Retinal pigment epithelial cell (primary cell): ENCODE data around the gene POU2F1.

Experiments used
- DNase-seq: peaks from one replicate; pipeline ENCODE4 v3.0.0-alpha.2; 2010; ENCODE audit warnings: low read depth
- H3K4me3 ChIP-seq: 2 replicates; pipeline ENCODE4 v1.5.1; 2011; ENCODE audit warnings: mild to moderate bottlenecking, low read length, control low read depth, moderate library complexity
- TF ChIP-seq, protein P1 (sequence below): conservative IDR thresholded peaks from 2 replicates; pipeline ENCODE4 v1.5.1; 2011; ENCODE audit warnings: low read depth, low read length, control low read depth, inconsistent platforms

The POU2F1 gene

DNA sequence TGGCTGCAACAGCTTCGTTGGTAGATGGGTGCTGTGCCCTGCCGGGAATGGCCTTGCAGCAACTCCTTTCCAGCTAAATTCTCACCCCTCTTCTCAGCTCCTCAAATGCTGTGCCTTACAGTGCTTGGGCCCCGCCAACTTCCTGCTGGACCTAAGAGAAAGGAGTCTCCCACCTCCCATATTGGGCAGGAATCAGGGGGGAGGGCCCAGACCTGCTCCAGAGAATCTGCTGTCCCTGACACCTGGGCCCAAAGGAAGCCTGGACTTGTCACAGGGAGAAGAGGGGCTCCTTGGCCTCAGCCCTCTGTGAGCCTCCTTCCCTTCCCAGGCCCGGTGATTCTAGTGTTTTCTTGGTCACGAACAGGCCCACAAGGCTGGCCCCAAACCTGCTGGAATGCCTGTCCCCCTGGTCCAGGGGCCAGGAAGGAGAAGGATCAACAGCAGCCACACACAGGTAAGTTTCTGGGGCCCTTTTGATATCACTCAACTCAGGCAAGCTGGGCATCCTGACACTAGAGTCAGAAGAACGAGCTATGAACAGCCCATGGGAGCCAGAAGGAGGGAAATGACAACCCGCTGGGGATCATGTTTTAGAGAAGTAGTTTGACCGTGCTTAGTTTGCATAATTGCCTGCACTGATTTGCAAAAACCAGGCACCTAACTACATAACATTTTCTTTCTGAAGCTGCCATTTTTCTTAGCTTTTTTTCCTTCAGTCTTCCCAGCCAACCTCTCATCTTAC lies 211.4 kb downstream of the POU2F1 start:
- TF ChIP-seq, protein P1, sequence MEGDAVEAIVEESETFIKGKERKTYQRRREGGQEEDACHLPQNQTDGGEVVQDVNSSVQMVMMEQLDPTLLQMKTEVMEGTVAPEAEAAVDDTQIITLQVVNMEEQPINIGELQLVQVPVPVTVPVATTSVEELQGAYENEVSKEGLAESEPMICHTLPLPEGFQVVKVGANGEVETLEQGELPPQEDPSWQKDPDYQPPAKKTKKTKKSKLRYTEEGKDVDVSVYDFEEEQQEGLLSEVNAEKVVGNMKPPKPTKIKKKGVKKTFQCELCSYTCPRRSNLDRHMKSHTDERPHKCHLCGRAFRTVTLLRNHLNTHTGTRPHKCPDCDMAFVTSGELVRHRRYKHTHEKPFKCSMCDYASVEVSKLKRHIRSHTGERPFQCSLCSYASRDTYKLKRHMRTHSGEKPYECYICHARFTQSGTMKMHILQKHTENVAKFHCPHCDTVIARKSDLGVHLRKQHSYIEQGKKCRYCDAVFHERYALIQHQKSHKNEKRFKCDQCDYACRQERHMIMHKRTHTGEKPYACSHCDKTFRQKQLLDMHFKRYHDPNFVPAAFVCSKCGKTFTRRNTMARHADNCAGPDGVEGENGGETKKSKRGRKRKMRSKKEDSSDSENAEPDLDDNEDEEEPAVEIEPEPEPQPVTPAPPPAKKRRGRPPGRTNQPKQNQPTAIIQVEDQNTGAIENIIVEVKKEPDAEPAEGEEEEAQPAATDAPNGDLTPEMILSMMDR, result no peak
- H3K4me3 ChIP-seq, result no peak overlapping the region
- DNase-seq, result no peak

DNA sequence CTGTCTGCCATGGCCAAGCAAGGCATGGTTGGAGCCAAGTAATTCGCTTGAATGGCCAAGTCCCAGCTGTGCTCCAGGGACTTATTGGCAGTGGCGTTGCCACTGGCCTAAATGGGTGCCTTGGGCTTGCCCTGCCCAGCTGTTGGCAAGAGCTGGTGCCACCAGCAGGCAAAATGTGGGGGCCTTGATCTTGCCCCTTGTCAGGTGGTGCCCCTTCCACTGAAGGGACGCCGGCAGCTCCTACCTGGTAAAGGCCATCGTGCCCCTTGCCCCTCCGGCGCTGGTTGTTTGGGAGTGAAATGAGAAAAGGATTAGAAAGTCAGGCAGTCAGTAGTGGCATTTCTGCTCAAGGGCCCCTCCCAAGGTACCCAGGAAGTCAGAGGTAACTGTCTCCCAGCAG lies 212.1 kb downstream of the POU2F1 start:
- TF ChIP-seq, protein P1, result no peak
- H3K4me3 ChIP-seq, result no peak overlapping the region

DNA sequence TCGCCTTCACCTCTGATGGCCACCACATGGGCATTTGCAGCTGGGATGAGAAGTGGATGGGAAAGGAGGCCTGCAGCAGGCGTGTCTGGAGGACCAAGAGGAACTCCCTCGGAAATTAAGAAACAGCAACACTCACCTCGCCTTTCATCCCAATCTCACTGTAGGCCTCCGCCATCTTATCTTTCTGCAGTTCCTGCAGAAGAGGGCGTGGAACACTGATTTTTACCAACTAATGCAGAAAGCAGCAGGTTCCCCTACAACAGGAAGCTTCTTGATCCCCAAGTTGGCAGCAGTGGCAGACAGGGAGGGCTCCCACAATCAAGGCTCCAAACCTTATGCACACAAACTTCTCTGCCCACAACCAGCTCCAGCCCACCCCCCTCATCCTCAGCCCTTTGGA lies 213.2 kb downstream of the POU2F1 start:
- DNase-seq, result no peak
- TF ChIP-seq, protein P1, result no peak
- no peak overlapping the region for H3K4me3 ChIP-seq

More for the DNA sequence above, 212.1 kb downstream of the POU2F1 start:
- DNase-seq, result no peak

DNA sequence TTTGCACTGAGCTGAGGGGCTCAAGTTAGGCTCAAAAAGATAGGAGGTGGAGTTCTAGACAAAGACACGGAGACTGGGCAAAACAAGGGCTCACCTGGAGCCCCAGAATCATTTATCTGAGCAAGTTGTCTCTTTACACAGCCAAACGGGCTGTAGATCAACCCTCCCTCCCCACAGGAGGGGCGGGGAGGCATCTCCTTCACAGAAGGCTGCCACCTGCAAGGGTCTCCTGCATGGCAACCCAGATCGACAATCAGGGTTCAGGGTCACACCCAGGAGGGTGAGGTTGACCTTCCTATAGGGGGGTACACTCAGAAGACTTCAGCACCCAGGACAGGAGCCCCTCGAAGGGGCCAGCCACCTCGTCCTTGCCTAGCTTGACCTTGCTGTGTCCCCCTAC lies 213.6 kb downstream of the POU2F1 start:
- no peak for DNase-seq
- TF ChIP-seq, protein P1, result no peak
- no peak overlapping the region for H3K4me3 ChIP-seq

DNA sequence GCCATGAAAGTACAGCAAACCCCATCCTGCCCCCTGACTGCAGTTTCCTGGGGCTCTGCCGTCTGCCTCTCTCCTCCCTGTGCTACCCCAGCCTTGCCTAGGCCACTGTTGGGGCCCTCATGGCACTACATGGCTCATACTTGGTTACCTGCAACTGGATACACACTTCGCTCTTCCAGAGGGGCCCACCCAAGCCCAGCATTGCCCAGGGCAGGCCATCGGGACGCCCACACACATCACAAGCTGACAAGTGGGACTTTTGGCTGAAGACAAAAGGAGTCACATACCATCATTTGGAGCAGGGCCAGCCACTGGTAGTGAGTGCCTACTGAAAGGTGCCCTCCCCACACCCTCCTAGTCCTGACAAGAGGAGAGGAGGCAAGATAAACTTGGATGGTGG lies 214.8 kb downstream of the POU2F1 start:
- DNase-seq, result no peak
- H3K4me3 ChIP-seq, result no peak overlapping the region
- TF ChIP-seq, protein P1, result no peak

DNA sequence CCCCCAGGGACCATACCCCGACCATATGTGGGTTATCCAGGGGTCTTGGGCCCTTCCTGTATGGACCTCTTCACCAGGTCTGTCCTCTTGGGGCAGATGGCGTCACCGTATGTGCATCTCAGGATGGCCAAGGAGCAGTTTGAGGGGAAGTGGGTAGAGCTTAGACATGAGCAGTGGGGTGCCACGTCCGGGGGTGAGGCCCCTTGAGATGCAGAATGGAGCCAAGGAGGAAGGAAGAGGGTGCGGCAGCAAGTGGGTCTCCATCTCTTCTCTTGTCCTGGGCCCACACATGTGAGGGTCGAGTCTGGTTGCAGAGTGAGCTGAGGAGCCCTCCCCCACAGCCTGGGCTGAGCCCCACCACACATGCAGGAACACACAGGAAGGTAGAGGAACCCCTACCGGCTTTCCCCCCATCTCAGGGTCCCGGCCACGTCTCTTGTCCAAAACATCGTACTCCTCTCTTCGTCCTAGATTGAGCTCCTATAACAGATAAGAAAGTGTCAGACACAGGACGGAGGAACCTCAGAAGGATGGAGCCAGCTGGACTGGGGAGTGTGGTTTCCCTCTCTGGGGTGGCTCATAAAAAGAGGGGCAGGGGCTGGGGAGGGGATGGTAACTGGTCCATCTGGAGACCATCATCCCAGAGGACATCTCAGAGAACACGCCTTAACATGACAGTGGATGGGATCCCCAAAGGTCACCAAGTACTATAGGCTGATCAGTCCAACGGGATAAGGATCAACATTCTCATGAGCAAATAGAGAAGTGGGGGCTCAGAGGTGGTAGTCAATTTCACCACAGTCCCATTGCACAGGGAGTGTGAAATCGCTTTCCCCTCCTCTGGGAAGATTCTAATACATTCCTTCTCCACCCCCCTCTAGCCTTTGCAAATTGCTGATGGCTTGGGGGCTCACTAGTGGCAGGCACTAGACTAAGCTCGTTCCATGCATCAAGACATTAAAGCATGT lies 217.8 kb downstream of the POU2F1 start:
- TF ChIP-seq, protein P1, result no peak
- H3K4me3 ChIP-seq, result no peak overlapping the region
- DNase-seq, result no peak
